Measurements from ENCODE around the gene KCNA2.

DNA sequence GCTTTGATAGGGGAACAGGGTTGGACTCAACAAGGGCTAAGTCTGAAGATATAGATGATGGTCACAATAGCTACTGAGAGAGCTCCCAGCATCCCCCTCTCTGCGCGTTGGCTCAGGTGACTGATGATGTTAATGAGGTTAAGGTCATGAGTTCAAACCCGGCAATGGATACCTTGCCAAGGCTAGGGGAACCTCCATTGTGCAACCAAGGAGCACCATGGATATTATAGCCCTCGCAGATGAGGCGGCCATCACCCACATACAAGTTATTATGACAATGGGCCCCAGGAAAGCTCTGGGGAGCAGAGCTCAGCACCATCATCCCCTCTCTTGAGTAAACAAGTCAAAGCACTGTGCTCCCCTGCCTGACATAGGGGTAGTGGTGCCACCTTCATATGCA, 8.2 kb downstream of the KCNA2 start:
- TF ChIP-seq, protein P1, sequence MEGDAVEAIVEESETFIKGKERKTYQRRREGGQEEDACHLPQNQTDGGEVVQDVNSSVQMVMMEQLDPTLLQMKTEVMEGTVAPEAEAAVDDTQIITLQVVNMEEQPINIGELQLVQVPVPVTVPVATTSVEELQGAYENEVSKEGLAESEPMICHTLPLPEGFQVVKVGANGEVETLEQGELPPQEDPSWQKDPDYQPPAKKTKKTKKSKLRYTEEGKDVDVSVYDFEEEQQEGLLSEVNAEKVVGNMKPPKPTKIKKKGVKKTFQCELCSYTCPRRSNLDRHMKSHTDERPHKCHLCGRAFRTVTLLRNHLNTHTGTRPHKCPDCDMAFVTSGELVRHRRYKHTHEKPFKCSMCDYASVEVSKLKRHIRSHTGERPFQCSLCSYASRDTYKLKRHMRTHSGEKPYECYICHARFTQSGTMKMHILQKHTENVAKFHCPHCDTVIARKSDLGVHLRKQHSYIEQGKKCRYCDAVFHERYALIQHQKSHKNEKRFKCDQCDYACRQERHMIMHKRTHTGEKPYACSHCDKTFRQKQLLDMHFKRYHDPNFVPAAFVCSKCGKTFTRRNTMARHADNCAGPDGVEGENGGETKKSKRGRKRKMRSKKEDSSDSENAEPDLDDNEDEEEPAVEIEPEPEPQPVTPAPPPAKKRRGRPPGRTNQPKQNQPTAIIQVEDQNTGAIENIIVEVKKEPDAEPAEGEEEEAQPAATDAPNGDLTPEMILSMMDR (conservative IDR thresholded peaks at IDR 0.05 in 1 of 2, IDR thresholded peaks at IDR 0.05 in 1 of 2; ENCODE audit: low read depth in 1 of 2, low read length in 2 of 2): no peak
- TF ChIP-seq EZH2 (IDR thresholded peaks at IDR 0.05; ENCODE audit: low read length, missing control alignments): no peak

All from fibroblast of lung (primary cell).